C4-2B (cell line): ENCODE data around the gene MBD3.

Source experiments
- CTCF ChIP-seq: fragments of 450-650 bp; conservative IDR thresholded peaks from 2 replicates; pipeline ENCODE4 v1.5.1; 2017; ENCODE audit warnings: mild to moderate bottlenecking
- ZFX ChIP-seq: fragments of 450-650 bp; IDR thresholded peaks from 2 replicates; pipeline ENCODE4 v1.6.1; 2017

GRCh38 chr19:1610579-1610978 is 17.9 kb upstream of the MBD3 start:
- TF ChIP-seq CTCF (no peak), ZFX (no peak)
